OCI-LY1 (cell line): ENCODE results near the gene RAD51D.

Experiments used
- CTCF ChIP-seq: fragments of 200-600 bp; sonication (generic), shearing (Covaris generic); IDR thresholded peaks from 2 replicates; pipeline ENCODE4 v1.5.1; 2017; ENCODE audit warnings: mild to moderate bottlenecking, antibody characterized with exemption, low read length, moderate library complexity, mixed read lengths
- EZH2 ChIP-seq: fragments of 200-600 bp; sonication (generic), shearing (Covaris generic); IDR thresholded peaks from 2 replicates; pipeline ENCODE4 v1.8.0; 2017; ENCODE audit warnings: borderline replicate concordance, mixed run types, mild to moderate bottlenecking, antibody characterized with exemption, low read length, moderate library complexity, mixed read lengths

DNA sequence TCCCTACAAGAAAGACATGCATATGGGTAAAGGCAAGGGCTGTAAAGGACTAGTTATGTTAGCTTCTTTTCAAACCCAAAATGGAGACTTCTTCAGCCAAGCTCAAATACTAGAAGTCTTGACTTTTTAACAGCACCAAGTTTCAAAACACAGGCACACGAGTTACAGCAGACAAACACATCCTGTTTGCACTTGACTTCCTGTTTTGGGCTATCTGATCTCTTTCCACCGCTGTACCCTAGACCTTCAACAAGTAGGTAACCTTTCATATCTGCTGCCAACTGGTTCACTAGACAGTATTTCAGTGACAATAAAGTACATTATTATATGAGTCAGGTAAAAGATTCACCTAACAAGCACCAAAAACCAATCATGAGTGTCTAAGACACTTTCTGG, 68.5 kb downstream of the RAD51D start:
- TF ChIP-seq CTCF (no peak), EZH2 (no peak)
